NOMO-1 (cell line): Measurements from ENCODE around the gene CHRNE.
"Not testable (repeated sequence)": the region's sequence is repeated elsewhere in the genome, so short reads cannot be mapped to it uniquely, and the experiment has no call there.

ENCODE experiments used
- DNase-seq, 2 experiments: peaks; one replicate each; lab custom pipeline; 2025; ENCODE audit not compliant: unreplicated experiment in 2 of 2; lab: John Stamatoyannopoulos, UW

CHRNE gene

GRCh38 chr17:4857347-4857746, 45.6 kb downstream of the CHRNE start:
- not testable (repeated sequence) for DNase-seq

DNA sequence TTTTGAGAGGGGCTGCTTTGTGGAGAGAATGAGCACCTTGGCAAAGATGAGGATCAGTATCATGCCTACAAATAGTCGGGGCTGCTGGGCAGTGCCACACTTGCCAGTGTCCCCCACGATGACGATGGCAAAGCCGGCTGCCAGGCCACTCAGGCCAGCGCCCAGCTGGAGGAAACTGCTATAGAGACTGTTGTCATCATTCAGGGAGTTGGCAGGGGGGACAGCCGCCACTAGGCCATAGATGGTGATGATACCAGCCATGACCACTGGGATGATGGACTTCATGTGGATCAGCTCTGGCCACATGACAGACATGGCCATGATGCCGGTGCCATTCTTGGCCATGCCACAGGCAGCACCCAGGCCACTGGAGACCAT, 46.0 kb downstream of the CHRNE start:
- DNase-seq: no peak

DNA sequence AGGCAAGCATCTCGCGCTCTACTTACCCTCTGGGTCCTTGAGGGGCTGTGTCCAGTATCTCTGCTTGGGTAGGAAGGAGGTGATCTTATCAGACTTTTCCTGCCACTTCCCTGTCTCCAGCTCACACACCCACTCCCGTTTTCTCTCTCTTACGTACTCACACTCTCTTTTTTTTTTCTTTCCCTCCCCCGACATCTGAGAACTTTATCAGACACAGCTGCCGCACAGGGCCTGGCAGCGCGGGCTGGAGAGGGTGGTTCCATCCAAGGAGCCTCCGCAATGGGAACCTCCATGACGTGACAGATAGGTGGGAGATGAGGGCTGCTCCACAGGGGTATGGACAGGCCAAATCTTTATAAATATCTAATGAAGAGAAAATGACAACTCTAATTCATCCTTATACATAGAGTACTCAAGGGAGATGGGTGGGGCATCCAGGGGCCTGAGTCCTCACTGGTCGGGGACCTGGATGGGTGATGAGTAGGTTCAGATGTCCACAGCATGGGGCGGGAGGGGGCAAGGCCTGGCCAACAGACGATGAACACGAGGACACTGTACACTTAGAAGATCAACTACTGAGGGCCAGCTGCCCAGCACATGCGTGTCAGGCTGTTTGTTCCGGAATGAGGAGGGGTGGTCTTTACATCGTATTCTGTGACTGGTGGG, 46.5 kb downstream of the CHRNE start:
- DNase-seq: no peak

GRCh38 chr17:4854111-4854681, 48.7 kb downstream of the CHRNE start:
- no peak for DNase-seq

GRCh38 chr17:4853208-4853671, 49.7 kb downstream of the CHRNE start:
- no peak for DNase-seq

DNA sequence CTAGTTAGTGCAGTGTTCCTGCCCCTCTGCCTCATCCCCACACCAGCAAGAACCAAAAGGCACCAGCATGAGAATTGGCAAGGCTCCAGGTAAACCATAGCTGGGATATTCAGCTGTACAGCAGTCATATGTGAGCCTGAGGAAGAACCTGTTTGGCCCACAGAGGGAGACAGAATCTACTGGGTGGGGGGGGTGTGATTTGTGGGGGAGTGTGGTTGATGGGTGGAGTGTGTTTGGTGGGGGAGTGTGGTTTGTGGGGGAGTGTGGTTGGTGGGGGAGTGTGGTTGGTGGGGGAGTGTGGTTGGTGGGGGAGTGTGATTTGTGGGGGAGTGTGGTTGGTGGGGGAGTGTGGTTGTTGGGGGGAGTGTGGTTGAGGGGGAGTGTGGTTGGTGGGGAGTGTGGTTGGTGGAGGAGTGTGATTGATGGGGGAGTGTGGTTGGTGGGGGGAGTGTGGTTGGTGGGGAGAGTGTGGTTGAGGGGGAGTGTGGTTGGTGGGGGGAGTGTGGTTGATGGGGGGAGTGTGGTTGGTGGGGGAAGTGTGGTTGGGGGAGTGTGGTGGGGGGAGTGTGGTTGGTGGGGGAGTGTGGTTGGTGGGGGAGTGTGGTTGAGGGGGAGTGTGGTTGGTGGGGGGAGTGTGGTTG, 50.2 kb downstream of the CHRNE start:
- DNase-seq: no peak

GRCh38 chr17:4851084-4851483, 51.8 kb downstream of the CHRNE start:
- no peak for DNase-seq

DNA sequence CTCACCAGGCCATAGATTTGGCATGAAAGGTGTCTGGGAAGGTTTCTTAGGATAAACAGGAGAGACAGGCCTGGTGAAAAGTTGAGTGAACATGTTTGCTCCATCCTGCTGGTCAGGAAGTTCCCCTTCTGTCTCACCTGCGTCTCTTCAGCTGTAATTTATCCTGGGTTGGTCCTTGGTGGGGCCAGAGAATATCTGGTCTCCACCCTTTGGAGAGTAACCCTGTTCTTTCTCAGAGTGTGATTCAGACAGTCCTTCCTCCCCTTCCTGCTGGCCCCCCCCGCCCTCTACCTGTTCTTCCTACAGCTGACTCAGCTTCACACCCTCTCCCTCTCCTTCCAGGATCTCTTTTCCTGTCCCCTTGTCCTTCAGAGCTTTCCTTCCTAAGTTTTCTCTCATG, 52.7 kb downstream of the CHRNE start:
- no peak for DNase-seq

GRCh38 chr17:4849011-4849536, 53.8 kb downstream of the CHRNE start:
- no peak for DNase-seq
